Measurements from ENCODE around the gene CEACAM6.

The CEACAM6 gene

DNA sequence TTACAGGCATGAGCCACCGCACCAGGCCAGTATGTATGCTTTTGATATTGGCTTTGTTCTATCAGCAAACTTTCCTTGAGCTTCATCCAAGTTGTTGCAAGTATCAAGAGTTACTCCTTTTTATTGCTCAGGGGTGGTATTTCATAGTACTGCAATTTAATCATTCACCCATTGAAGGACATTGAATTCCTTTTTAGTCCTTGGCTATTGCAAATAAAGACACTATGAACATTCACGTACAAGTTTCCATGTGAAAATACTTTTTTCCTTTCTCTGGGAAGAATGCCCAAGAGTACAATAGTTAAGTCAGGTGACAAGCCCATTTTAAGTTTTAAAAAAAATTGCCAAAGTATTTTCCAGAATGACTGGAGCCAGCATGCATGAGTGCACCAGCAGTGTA, 61.4 kb downstream of the CEACAM6 start:
- TF ChIP-seq, protein P1, sequence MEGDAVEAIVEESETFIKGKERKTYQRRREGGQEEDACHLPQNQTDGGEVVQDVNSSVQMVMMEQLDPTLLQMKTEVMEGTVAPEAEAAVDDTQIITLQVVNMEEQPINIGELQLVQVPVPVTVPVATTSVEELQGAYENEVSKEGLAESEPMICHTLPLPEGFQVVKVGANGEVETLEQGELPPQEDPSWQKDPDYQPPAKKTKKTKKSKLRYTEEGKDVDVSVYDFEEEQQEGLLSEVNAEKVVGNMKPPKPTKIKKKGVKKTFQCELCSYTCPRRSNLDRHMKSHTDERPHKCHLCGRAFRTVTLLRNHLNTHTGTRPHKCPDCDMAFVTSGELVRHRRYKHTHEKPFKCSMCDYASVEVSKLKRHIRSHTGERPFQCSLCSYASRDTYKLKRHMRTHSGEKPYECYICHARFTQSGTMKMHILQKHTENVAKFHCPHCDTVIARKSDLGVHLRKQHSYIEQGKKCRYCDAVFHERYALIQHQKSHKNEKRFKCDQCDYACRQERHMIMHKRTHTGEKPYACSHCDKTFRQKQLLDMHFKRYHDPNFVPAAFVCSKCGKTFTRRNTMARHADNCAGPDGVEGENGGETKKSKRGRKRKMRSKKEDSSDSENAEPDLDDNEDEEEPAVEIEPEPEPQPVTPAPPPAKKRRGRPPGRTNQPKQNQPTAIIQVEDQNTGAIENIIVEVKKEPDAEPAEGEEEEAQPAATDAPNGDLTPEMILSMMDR (IDR thresholded peaks at IDR 0.05; ENCODE audit: insufficient read depth, low read depth, low read length, missing control alignments), result no peak
- DNase-seq (ENCODE audit: low read depth), result no peak
- no peak overlapping the region for H3K4me3 ChIP-seq (ENCODE audit: low read depth, low read length)

DNA sequence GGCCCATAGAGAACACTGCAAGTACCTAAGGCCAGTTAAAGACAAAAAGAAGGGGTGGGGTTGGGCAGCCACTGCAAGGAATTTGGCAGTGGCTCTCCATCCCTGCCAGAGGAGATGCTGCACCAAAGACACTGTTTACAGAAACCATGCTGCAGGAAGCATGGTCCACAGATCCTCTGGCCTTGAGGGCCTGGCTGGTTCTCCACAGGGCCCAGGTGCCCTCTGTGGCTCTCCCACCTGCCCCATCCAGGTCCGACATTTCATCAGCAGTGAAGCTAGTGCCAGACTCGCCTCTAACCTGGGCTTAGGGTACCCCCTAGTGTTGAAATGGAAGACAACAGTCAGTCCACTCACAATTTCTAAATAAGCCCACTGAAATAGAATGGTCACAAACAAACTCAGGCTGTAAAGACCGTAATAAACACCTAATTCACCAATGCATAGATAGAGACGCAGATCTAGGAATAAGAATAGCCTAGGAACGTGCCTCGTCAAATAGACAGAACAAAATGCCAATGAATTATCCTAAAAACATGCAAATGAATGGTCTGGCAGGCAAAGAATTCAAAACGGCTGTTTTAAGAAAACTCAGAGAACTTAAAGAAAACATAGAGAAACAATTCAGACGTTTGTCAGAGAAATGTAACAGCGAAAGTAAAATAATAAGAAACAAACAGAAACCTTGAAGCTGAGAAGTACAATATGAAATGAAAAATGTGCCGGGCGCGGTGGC, 65.8 kb downstream of the CEACAM6 start:
- TF ChIP-seq, protein P1 (IDR thresholded peaks at IDR 0.05; ENCODE audit: insufficient read depth, low read depth, low read length, missing control alignments), result peak; percentile 65
- peak; percentile 67 for DNase-seq (ENCODE audit: low read depth)
- H3K4me3 ChIP-seq (ENCODE audit: low read depth, low read length), result no peak overlapping the region
